A549 (cell line): Measurements from ENCODE around the gene PVALEF. TPM values are rescaled to one million over a fixed set of nuclear protein-coding genes. Genes with fewer than 3 reads are reported as not detected.

ENCODE experiments used
- ATAC-seq, 2 experiments: fragments of 200-7000 bp in 1 of 2; fragments of >200 bp in 1 of 2; cut with Nextera tagmentation in 1 of 2; cut with Tn5 transposase in 1 of 2; 3 replicates each; pipeline versions ENCODE4 v1.8.0 to v1.9.1; 2018 to 2020; ENCODE audit warnings: mild to moderate bottlenecking in 1 of 2, moderate library complexity in 1 of 2
- CTCF ChIA-PET: fragments of 300-600 bp; sonication (Branson Sonifier 250); formaldehyde crosslinking; extraction: SDS; loops from one replicate; lab custom pipeline; 2021; ENCODE audit warnings: antibody characterized with exemption, inconsistent platforms; lab: Yijun Ruan, JAX
- POLR2A ChIA-PET: fragments of 350-600 bp; formaldehyde crosslinking; extraction: SDS; loops from one replicate; lab custom pipeline; 2021; ENCODE audit warnings: antibody characterized with exemption, inconsistent platforms; lab: Yijun Ruan, JAX
- DNase-seq, 2 experiments: peaks; one replicate each; pipeline versions ENCODE4 v3.0.0 to v3.0.0-alpha.2; 2011 to 2016; ENCODE audit warnings: low read depth in 1 of 2, low spot score in 1 of 2
- FAIRE-seq: peaks from 2 replicates; lab custom pipeline; 2011; peaks lifted over from hg19 to GRCh38; lab: Jason Lieb, UNC
- H3K27ac ChIP-seq, 2 experiments: fragments of >200 bp; sonication (Bioruptor Twin); formaldehyde crosslinking; 3 replicates each; pipeline ENCODE4 v1.5.1; 2016 to 2017
- H3K4me1 ChIP-seq: fragments of >200 bp; sonication (Bioruptor Twin); formaldehyde crosslinking; 3 replicates; pipeline ENCODE4 v1.6.1; 2016
- H3K4me2 ChIP-seq: fragments of >200 bp; sonication (Bioruptor Twin); formaldehyde crosslinking; 3 replicates; pipeline ENCODE4 v1.6.1; 2016
- H3K4me3 ChIP-seq: fragments of >200 bp; sonication (Bioruptor Twin); formaldehyde crosslinking; 3 replicates; pipeline ENCODE4 v1.5.1; 2016
- H3K9me3 ChIP-seq: fragments of >200 bp; sonication (Bioruptor Twin); formaldehyde crosslinking; 3 replicates; pipeline ENCODE4 v1.6.1; 2016
- CBX2 ChIP-seq: fragments of 200-600 bp; sonication (generic); IDR thresholded peaks from 2 replicates; pipeline ENCODE4 v1.6.1; 2016; ENCODE audit warnings: low read depth, mild to moderate bottlenecking, borderline replicate concordance
- CBX8 ChIP-seq: fragments of 200-600 bp; sonication (generic); IDR thresholded peaks from 2 replicates; pipeline ENCODE4 v1.6.1; 2016
- EHMT2 ChIP-seq: fragments of 200-600 bp; sonication (generic); IDR thresholded peaks from 2 replicates; pipeline ENCODE4 v1.6.1; 2016; ENCODE audit warnings: antibody characterized with exemption, low read depth, mild to moderate bottlenecking, moderate library complexity
- EP300 ChIP-seq, 2 experiments: fragments of >200 bp; sonication (Bioruptor Twin); formaldehyde crosslinking; IDR thresholded peaks; 2 replicates in 1 of 2; 3 replicates in 1 of 2; pipeline ENCODE4 v1.6.1; 2016 to 2017
- FOSB ChIP-seq: fragments of 250-450 bp; sonication (Bioruptor Pico); IDR thresholded peaks from 2 replicates; pipeline ENCODE4 v1.5.0; 2020; ENCODE audit warnings: mild to moderate bottlenecking, moderate library complexity
- GATA3 ChIP-seq: IDR thresholded peaks from 2 replicates; pipeline ENCODE4 v1.6.1; 2012; ENCODE audit warnings: borderline replicate concordance
- HOXB13 ChIP-seq: fragments of 250-450 bp; sonication (Bioruptor Pico); IDR thresholded peaks from 2 replicates; pipeline ENCODE4 v1.5.0; 2020; ENCODE audit warnings: low read depth, mild to moderate bottlenecking, moderate library complexity
- JUN ChIP-seq, 2 experiments: fragments of >200 bp; sonication (Bioruptor Twin); formaldehyde crosslinking; IDR thresholded peaks; 2 replicates in 1 of 2; 3 replicates in 1 of 2; pipeline ENCODE4 v1.6.1; 2016 to 2017
- MAFK ChIP-seq: fragments of 450-650 bp; IDR thresholded peaks from 2 replicates; pipeline ENCODE4 v1.6.1; 2014; ENCODE audit not compliant: partially characterized antibody
- MAX ChIP-seq: IDR thresholded peaks from 2 replicates; pipeline ENCODE4 v1.6.1; 2012
- MAZ ChIP-seq: fragments of 150-350 bp; IDR thresholded peaks from 2 replicates; pipeline ENCODE4 v1.6.1; 2014; ENCODE audit warnings: antibody characterized with exemption, low read depth, low read length, borderline replicate concordance
- MYC ChIP-seq: IDR thresholded peaks from 2 replicates; pipeline ENCODE4 v1.6.1; 2012; ENCODE audit warnings: mild to moderate bottlenecking, inconsistent platforms, low read length, improper control_type of control experiment, borderline replicate concordance
- NFE2L2 ChIP-seq: fragments of 150-350 bp; conservative IDR thresholded peaks from 2 replicates; pipeline ENCODE4 v1.6.1; 2014; ENCODE audit warnings: low read length
- NR3C1 ChIP-seq: fragments of >200 bp; sonication (Bioruptor Twin); formaldehyde crosslinking; IDR thresholded peaks from 3 replicates; pipeline ENCODE4 v1.6.1; 2017
- POLR2A ChIP-seq: IDR thresholded peaks from 2 replicates; pipeline ENCODE4 v1.6.1; 2012; ENCODE audit warnings: mild to moderate bottlenecking, low read length
- RAD21 ChIP-seq, 2 experiments: fragments of >200 bp in 1 of 2; sonication (Bioruptor Twin) in 1 of 2; formaldehyde crosslinking in 1 of 2; IDR thresholded peaks in 1 of 2; conservative IDR thresholded peaks in 1 of 2; 2 replicates in 1 of 2; 3 replicates in 1 of 2; pipeline ENCODE4 v1.6.1; 2012 to 2018; ENCODE audit warnings: inconsistent platforms in 1 of 2
- RFX5 ChIP-seq: fragments of 450-650 bp; IDR thresholded peaks from 2 replicates; pipeline ENCODE4 v1.7.1; 2014; ENCODE audit warnings: antibody characterized with exemption, mild to moderate bottlenecking, moderate library complexity
- RNF2 ChIP-seq: fragments of 200-600 bp; sonication (generic); IDR thresholded peaks from 2 replicates; pipeline ENCODE4 v1.6.1; 2016; ENCODE audit warnings: low read depth, mild to moderate bottlenecking, antibody characterized with exemption, moderate library complexity, borderline replicate concordance
- SMC3 ChIP-seq: fragments of >200 bp; sonication (Bioruptor Twin); formaldehyde crosslinking; IDR thresholded peaks from 3 replicates; pipeline ENCODE4 v1.6.1; 2018; ENCODE audit warnings: inconsistent platforms
- SREBF2 ChIP-seq: fragments of 450-650 bp; IDR thresholded peaks from 2 replicates; pipeline ENCODE4 v1.6.1; 2014; ENCODE audit warnings: mild to moderate bottlenecking, moderate library complexity
- TP53 ChIP-seq: fragments of 250-450 bp; sonication (Bioruptor Pico); IDR thresholded peaks from 2 replicates; pipeline ENCODE4 v1.5.0; 2021; ENCODE audit warnings: mild to moderate bottlenecking, moderate library complexity
- ZC3H11A ChIP-seq: fragments of 450-650 bp; IDR thresholded peaks from 2 replicates; pipeline ENCODE4 v1.6.1; 2014; ENCODE audit warnings: antibody characterized with exemption, mild to moderate bottlenecking
- WGBS: methylation state at CpG from one replicate; pipeline ENCODE4 v1.1.6; 2017; ENCODE audit errors: missing lambda C conversion rate; 5-methylcytosine and 5-hydroxymethylcytosine counted together
- polyA plus RNA-seq, 4 experiments: library from polyadenylated mRNA; depleted of rRNA in 3 of 4; stranded (reverse); fragments of >200 nt; fragmentation: RNase III in 1 of 4; extraction: RNeasy Plus Mini Kit Qiagen cat#74134 plus additional on column Dnase treatment in 1 of 4; gene quantifications; 2 replicates in 3 of 4; 3 replicates in 1 of 4; pipeline ENCODE4 v1.2.3, GENCODE V29; 2011 to 2017
- TF ChIP-seq, protein P1 (sequence below): fragments of 150-350 bp; IDR thresholded peaks from 2 replicates; pipeline ENCODE4 v1.6.1; 2014; ENCODE audit warnings: low read depth, mild to moderate bottlenecking, low read length
- TF ChIP-seq, protein P2 (sequence below): IDR thresholded peaks from 2 replicates; pipeline ENCODE4 v1.6.1; 2012; ENCODE audit warnings: low read depth, borderline replicate concordance
- TF ChIP-seq, protein P3 (sequence below): fragments of >200 bp; sonication (Bioruptor Twin); formaldehyde crosslinking; IDR thresholded peaks from 3 replicates; pipeline ENCODE4 v1.5.1; 2016
- TF ChIP-seq, protein P4 (sequence below): fragments of >200 bp; sonication (Bioruptor Twin); formaldehyde crosslinking; IDR thresholded peaks from 2 replicates; pipeline ENCODE4 v1.6.1; 2016

The PVALEF gene
- polyA plus RNA-seq, 2 of the 4 experiments (the other 2 are of a cell fraction): not detected

GRCh38 chr17:81191646-81192045 is 26.3 kb downstream of the PVALEF start:
- no peaks in the 10 kb centered on the region for H3K4me1 ChIP-seq
- H3K9me3 ChIP-seq: no peaks in the 10 kb centered on the region
- WGBS: 94% methylated on average over 13 of the region's 14 CpGs
- no peak for DNase-seq
- H3K27ac ChIP-seq: no peak overlapping the region
- ATAC-seq: no peak
- no peak for FAIRE-seq
- no peak overlapping the region for H3K4me2 ChIP-seq
- TF ChIP-seq NFE2L2: no peak
- no peak for TF ChIP-seq HOXB13 (CRISPR knock-in tag)
- TF ChIP-seq, protein P1, sequence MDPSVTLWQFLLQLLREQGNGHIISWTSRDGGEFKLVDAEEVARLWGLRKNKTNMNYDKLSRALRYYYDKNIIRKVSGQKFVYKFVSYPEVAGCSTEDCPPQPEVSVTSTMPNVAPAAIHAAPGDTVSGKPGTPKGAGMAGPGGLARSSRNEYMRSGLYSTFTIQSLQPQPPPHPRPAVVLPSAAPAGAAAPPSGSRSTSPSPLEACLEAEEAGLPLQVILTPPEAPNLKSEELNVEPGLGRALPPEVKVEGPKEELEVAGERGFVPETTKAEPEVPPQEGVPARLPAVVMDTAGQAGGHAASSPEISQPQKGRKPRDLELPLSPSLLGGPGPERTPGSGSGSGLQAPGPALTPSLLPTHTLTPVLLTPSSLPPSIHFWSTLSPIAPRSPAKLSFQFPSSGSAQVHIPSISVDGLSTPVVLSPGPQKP: no peak
- no peak for TF ChIP-seq JUN (IDR thresholded peaks at IDR 0.05)
- TF ChIP-seq ZC3H11A: no peak
- TF ChIP-seq POLR2A: no peak
- no peak for TF ChIP-seq RFX5
- no peak for TF ChIP-seq RAD21 (conservative IDR thresholded peaks at IDR 0.05 in 1 of 2, IDR thresholded peaks at IDR 0.05 in 1 of 2)
- TF ChIP-seq MAZ: no peak
- TF ChIP-seq FOSB (CRISPR knock-in tag): no peak
- no peak for TF ChIP-seq EP300 (IDR thresholded peaks at IDR 0.05)
- TF ChIP-seq CBX8: no peak
- no peak for TF ChIP-seq NR3C1
- TF ChIP-seq, protein P2, sequence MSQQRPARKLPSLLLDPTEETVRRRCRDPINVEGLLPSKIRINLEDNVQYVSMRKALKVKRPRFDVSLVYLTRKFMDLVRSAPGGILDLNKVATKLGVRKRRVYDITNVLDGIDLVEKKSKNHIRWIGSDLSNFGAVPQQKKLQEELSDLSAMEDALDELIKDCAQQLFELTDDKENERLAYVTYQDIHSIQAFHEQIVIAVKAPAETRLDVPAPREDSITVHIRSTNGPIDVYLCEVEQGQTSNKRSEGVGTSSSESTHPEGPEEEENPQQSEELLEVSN: no peak
- TF ChIP-seq EHMT2: no peak
- POLR2A ChIA-PET: no interaction called here
- CTCF ChIA-PET: interaction anchor here (1.0 to 5.9 kb wide), 3 partner anchors 10 to 44 kb away, joined by 3 to 58 read pairs (median 3); no protein-coding TSS in a partner anchor
- no peak overlapping the region for H3K4me3 ChIP-seq

DNA sequence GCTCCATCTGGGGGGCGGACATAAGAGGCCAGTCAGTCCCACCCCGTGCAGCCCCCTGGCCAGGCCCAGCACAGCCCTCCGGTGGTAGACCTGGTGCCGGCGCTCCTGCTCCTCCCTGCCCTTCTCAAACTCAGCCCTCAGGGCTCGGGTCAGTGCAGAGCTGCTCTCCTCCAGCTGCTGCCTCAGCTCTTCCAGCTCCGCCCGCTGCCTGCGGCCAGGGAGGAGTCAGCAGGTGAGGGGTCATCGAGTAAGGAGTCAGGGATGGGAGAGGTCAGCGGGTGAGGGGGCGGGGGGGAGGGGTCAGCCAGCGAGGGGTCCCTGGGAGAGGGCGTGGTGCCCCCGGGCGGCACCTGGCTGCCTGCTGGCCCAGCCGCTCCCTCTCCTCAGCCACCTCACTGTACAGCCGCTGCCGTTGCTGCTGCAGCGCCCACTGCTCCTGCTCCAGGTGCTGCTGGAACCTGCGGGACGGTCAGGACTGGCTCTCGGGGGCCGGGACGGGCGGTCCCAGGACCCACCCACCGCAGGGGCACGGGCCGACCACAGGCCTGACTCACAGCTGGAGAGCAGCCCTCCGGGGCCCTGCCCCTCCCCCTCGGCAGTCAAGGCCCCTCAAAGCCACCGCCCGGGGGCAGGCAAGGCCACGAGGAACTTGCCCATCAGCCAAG is 27.2 kb downstream of the PVALEF start:
- no peaks in the 10 kb centered on the region for H3K9me3 ChIP-seq
- DNase-seq: no peak
- 86% methylated on average over 26 of the region's 34 CpGs for WGBS
- no peaks in the 10 kb centered on the region for H3K4me1 ChIP-seq
- H3K4me2 ChIP-seq: no peak overlapping the region
- POLR2A ChIA-PET: no interaction called here
- TF ChIP-seq NFE2L2 (no peak), MYC (no peak), GATA3 (no peak), EHMT2 (no peak), SMC3 (no peak), SREBF2 (no peak), FOSB (CRISPR knock-in tag) (no peak), RNF2 (no peak), HOXB13 (CRISPR knock-in tag) (no peak), CBX2 (no peak), MAX (no peak), MAFK (no peak), TP53 (CRISPR knock-in tag) (no peak)
- TF ChIP-seq, protein P3, sequence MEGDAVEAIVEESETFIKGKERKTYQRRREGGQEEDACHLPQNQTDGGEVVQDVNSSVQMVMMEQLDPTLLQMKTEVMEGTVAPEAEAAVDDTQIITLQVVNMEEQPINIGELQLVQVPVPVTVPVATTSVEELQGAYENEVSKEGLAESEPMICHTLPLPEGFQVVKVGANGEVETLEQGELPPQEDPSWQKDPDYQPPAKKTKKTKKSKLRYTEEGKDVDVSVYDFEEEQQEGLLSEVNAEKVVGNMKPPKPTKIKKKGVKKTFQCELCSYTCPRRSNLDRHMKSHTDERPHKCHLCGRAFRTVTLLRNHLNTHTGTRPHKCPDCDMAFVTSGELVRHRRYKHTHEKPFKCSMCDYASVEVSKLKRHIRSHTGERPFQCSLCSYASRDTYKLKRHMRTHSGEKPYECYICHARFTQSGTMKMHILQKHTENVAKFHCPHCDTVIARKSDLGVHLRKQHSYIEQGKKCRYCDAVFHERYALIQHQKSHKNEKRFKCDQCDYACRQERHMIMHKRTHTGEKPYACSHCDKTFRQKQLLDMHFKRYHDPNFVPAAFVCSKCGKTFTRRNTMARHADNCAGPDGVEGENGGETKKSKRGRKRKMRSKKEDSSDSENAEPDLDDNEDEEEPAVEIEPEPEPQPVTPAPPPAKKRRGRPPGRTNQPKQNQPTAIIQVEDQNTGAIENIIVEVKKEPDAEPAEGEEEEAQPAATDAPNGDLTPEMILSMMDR: no peak
- TF ChIP-seq, protein P4, sequence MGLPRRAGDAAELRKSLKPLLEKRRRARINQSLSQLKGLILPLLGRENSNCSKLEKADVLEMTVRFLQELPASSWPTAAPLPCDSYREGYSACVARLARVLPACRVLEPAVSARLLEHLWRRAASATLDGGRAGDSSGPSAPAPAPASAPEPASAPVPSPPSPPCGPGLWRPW: no peak
- ATAC-seq: no peak
- no peak for FAIRE-seq
- H3K27ac ChIP-seq: no peak overlapping the region
- no peak overlapping the region for H3K4me3 ChIP-seq
- CTCF ChIA-PET: interaction anchor here (0.6 to 5.9 kb wide), 4 partner anchors 9 to 146 kb away, joined by 3 to 58 read pairs (median 8); no protein-coding TSS in a partner anchor
